SK-N-SH (cell line): ENCODE measurements around the gene ATP7B. TPM values are rescaled to one million over a fixed set of nuclear protein-coding genes. Genes with fewer than 3 reads are reported as not detected.

Experiments used
- CTCF ChIA-PET: fragments of 300-600, 350-600 bp; formaldehyde crosslinking; extraction: SDS; loops from one replicate; lab custom pipeline; 2021; lab: Yijun Ruan, JAX
- POLR2A ChIA-PET: fragments of 350-600 bp; sonication (Branson Sonifier 250); formaldehyde crosslinking; extraction: SDS; loops from one replicate; lab custom pipeline; 2020; ENCODE audit warnings: antibody characterized with exemption, inconsistent platforms; lab: Yijun Ruan, JAX
- DNase-seq: peaks from one replicate; pipeline ENCODE4 v3.0.0; 2012
- H2AFZ ChIP-seq: fragments of 200-600 bp; sonication (generic); 2 replicates; pipeline ENCODE4 v1.8.1; 2016; ENCODE audit warnings: antibody characterized with exemption, mild to moderate bottlenecking, low read depth
- H3F3A ChIP-seq: fragments of 200-600 bp; sonication (generic); replicated peaks from 2 replicates; pipeline ENCODE3; 2016; ENCODE audit warnings: antibody characterized with exemption, mild to moderate bottlenecking; ENCODE audit not compliant: insufficient read depth
- H3K27ac ChIP-seq, 2 experiments: fragments of 200-500 bp in 1 of 2; fragments of 200-600 bp in 1 of 2; sonication (Bioruptor generic) in 1 of 2; sonication (generic), shearing (Covaris generic) in 1 of 2; 2 replicates each; pipeline versions ENCODE4 v1.5.1 to v1.6.1; 2014 to 2016; ENCODE audit warnings: low read depth in 2 of 2, inconsistent platforms in 1 of 2, low read length in 1 of 2, mild to moderate bottlenecking in 1 of 2, mixed read lengths in 1 of 2
- H3K27me3 ChIP-seq: fragments of 200-600 bp; sonication (generic), shearing (Covaris generic); 2 replicates; pipeline ENCODE4 v1.6.1; 2016; ENCODE audit warnings: mixed run types; ENCODE audit not compliant: insufficient read depth
- H3K36me3 ChIP-seq, 2 experiments: fragments of 200-500 bp in 1 of 2; fragments of 200-600 bp in 1 of 2; sonication (Bioruptor generic) in 1 of 2; sonication (generic) in 1 of 2; replicated peaks in 1 of 2; 2 replicates each; pipeline versions ENCODE3 to v1.5.1; 2014 to 2016; ENCODE audit warnings: low read length in 1 of 2, mild to moderate bottlenecking in 1 of 2; ENCODE audit not compliant: insufficient read depth in 2 of 2, control insufficient read depth in 1 of 2
- H3K4me1 ChIP-seq, 2 experiments: fragments of 200-500 bp in 1 of 2; fragments of 200-600 bp in 1 of 2; sonication (Bioruptor generic) in 1 of 2; sonication (generic), shearing (Covaris generic) in 1 of 2; 2 replicates each; pipeline versions ENCODE4 v1.5.1 to v1.6.1; 2014 to 2016; ENCODE audit warnings: low read depth in 1 of 2, low read length in 1 of 2, mixed run types in 1 of 2; ENCODE audit not compliant: insufficient read depth in 2 of 2, control insufficient read depth in 1 of 2
- H3K4me2 ChIP-seq: fragments of 200-600 bp; sonication (generic), shearing (Covaris generic); 2 replicates; pipeline ENCODE4 v1.6.1; 2017; ENCODE audit warnings: mixed run types
- H3K4me3 ChIP-seq, 2 experiments: fragments of 200-500 bp in 1 of 2; fragments of 200-600 bp in 1 of 2; sonication (Bioruptor generic) in 1 of 2; sonication (generic), shearing (Covaris generic) in 1 of 2; 2 replicates each; pipeline versions ENCODE4 v1.5.1 to v1.8.1; 2014 to 2016; ENCODE audit warnings: low read depth in 2 of 2, inconsistent platforms in 1 of 2, low read length in 1 of 2, mild to moderate bottlenecking in 1 of 2, mixed read lengths in 1 of 2, moderate library complexity in 1 of 2
- H3K79me2 ChIP-seq: fragments of 200-600 bp; sonication (generic); 2 replicates; pipeline ENCODE4 v1.8.1; 2017; ENCODE audit warnings: mild to moderate bottlenecking; ENCODE audit not compliant: insufficient read depth
- H3K9ac ChIP-seq: fragments of 200-600 bp; sonication (generic); 2 replicates; pipeline ENCODE4 v1.6.1; 2017; ENCODE audit warnings: mixed run types
- H3K9me2 ChIP-seq: fragments of 200-600 bp; sonication (generic); 2 replicates; pipeline ENCODE4 v1.6.1; 2017; ENCODE audit warnings: mixed run types
- H3K9me3 ChIP-seq: fragments of 200-600 bp; sonication (generic); 2 replicates; pipeline ENCODE4 v1.6.1; 2017; ENCODE audit warnings: mixed run types, mild to moderate bottlenecking, moderate library complexity
- H4K20me1 ChIP-seq: fragments of 200-600 bp; sonication (generic); 2 replicates; pipeline ENCODE4 v1.6.1; 2017; ENCODE audit warnings: mild to moderate bottlenecking, mixed run types; ENCODE audit not compliant: insufficient read depth
- CHD2 ChIP-seq: fragments of 150-350 bp; IDR thresholded peaks from 2 replicates; pipeline ENCODE4 v1.6.1; 2018; ENCODE audit warnings: low read length; ENCODE audit not compliant: partially characterized antibody
- EP300 ChIP-seq, 2 experiments: IDR thresholded peaks; 2 replicates each; pipeline versions ENCODE4 v1.4.0 to v1.6.1; 2012; ENCODE audit warnings: borderline replicate concordance in 1 of 2, low read depth in 1 of 2, low read length in 1 of 2
- EZH2phosphoT487 ChIP-seq: fragments of 200-600 bp; sonication (generic); IDR thresholded peaks from 2 replicates; pipeline ENCODE4 v1.6.1; 2017; ENCODE audit warnings: low read depth, mixed run types, mild to moderate bottlenecking, antibody characterized with exemption, moderate library complexity, borderline replicate concordance
- GABPA ChIP-seq: IDR thresholded peaks from 2 replicates; pipeline ENCODE4 v1.4.0; 2012; ENCODE audit warnings: low read depth, mild to moderate bottlenecking
- GATA2 ChIP-seq: sonication (generic); formaldehyde crosslinking; IDR thresholded peaks from 2 replicates; pipeline ENCODE4 v1.5.0; 2020; ENCODE audit warnings: mild to moderate bottlenecking, missing genetic modification reagents
- JUND ChIP-seq: IDR thresholded peaks from 2 replicates; pipeline ENCODE4 v1.4.0; 2012
- MXI1 ChIP-seq: IDR thresholded peaks from 2 replicates; pipeline ENCODE4 v1.6.1; 2012; ENCODE audit warnings: mild to moderate bottlenecking, low read depth, low read length, improper control_type of control experiment
- NRF1 ChIP-seq: IDR thresholded peaks from 2 replicates; pipeline ENCODE4 v1.6.1; 2012; ENCODE audit warnings: low read depth, mild to moderate bottlenecking, low read length
- RFX5 ChIP-seq: IDR thresholded peaks from 2 replicates; pipeline ENCODE4 v1.6.1; 2012; ENCODE audit warnings: mild to moderate bottlenecking, improper control_type of control experiment, low read length
- RXRA ChIP-seq: IDR thresholded peaks from 2 replicates; pipeline ENCODE4 v1.4.0; 2012; ENCODE audit warnings: low read depth, mild to moderate bottlenecking, borderline replicate concordance
- SMC3 ChIP-seq: IDR thresholded peaks from 2 replicates; pipeline ENCODE4 v1.6.1; 2012; ENCODE audit warnings: low read depth, low read length, improper control_type of control experiment
- TAF1 ChIP-seq: IDR thresholded peaks from 2 replicates; pipeline ENCODE4 v1.6.1; 2012; ENCODE audit warnings: low read depth, mild to moderate bottlenecking, low read length, moderate library complexity, borderline replicate concordance
- TCF12 ChIP-seq: IDR thresholded peaks from 2 replicates; pipeline ENCODE4 v1.4.0; 2012
- TEAD4 ChIP-seq: IDR thresholded peaks from 2 replicates; pipeline ENCODE4 v1.4.0; 2012; ENCODE audit warnings: mild to moderate bottlenecking, borderline replicate concordance; ENCODE audit not compliant: insufficient read depth
- USF1 ChIP-seq: IDR thresholded peaks from 2 replicates; pipeline ENCODE4 v1.4.0; 2012; ENCODE audit warnings: low read depth, borderline replicate concordance
- WGBS: methylation state at CpG from one replicate; pipeline ENCODE4 v1.1.6; 2017; ENCODE audit warnings: low lambda C conversion rate; 5-methylcytosine and 5-hydroxymethylcytosine counted together
- polyA plus RNA-seq, 3 experiments: library from polyadenylated mRNA; depleted of rRNA; stranded (reverse); fragments of >200 nt; gene quantifications; 2 replicates each; pipeline ENCODE4 v1.2.3, GENCODE V29; 2012
- TF ChIP-seq, protein P1 (sequence below): fragments of 150-350 bp; IDR thresholded peaks from 2 replicates; pipeline ENCODE4 v1.6.1; 2016; ENCODE audit warnings: mild to moderate bottlenecking, low read depth, low read length
- TF ChIP-seq, protein P2 (sequence below): IDR thresholded peaks from 2 replicates; pipeline ENCODE4 v1.4.0; 2012; ENCODE audit warnings: low read depth
- TF ChIP-seq, protein P3 (sequence below): IDR thresholded peaks from 2 replicates; pipeline ENCODE4 v1.4.0; 2012; ENCODE audit warnings: low read depth, borderline replicate concordance

ATP7B gene
- polyA plus RNA-seq, 1 of the 3 experiments (the other 2 are of a cell fraction) = 4.4 TPM

DNA sequence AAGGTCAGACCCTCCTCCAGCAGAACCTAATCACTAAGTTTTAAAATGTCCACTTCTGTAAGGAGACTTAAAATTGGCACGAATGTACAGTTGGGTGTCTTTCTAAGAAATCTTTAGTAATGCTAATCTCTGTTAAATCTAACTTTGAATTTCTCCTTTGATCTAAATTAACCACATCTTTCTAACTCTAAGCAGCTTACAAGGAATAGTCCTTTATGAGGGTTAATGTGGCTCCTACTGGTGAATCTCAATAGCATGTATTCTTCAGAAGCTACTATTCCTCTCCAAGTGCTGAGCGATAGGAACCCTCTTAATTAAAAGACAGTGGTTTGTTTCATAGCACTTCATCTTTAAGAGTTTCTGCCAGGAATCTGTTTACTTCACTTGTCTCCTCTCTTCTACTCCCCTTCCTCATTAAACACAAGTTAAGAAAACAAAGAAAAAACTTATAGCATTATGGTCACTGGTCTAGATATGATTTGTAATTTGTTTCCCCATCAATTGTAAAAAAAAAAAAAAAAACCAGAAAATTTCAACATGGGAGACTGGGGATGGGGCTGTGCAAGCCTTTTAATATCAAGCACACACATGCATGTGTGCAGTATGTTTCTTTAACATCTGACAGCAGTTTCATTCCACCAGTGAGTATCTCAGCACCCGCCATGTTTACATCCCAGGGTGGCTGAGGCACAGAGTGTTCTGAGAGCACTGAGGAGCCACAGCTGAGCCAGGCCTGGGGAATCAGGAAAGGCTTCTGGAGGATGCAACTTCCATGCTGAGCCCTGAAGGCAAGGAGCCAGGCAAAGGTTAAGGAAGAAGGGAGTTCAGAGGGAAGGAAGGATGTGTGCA, 57.7 kb downstream of the ATP7B start:
- Histone ChIP-seq H3K4me3 (no peak overlapping the region), H2AFZ (no peak overlapping the region), H3K27me3 (no peaks in the 10 kb centered on the region), H3K27ac (no peak overlapping the region), H3K9ac (no peak overlapping the region)
- 70% methylated on average over 3 of the region's 3 CpGs for WGBS
- DNase-seq = no peak
- POLR2A ChIA-PET = no interaction called here
- TF ChIP-seq RXRA (no peak), USF1 (no peak), SMC3 (no peak), EP300 (IDR thresholded peaks at IDR 0.05; ENCODE audit: borderline replicate concordance in 1 of 2, low read depth in 1 of 2, low read length in 1 of 2) (no peak), JUND (no peak), CHD2 (no peak), TEAD4 (no peak), GATA2 (no peak), TCF12 (no peak)
- TF ChIP-seq, protein P1, sequence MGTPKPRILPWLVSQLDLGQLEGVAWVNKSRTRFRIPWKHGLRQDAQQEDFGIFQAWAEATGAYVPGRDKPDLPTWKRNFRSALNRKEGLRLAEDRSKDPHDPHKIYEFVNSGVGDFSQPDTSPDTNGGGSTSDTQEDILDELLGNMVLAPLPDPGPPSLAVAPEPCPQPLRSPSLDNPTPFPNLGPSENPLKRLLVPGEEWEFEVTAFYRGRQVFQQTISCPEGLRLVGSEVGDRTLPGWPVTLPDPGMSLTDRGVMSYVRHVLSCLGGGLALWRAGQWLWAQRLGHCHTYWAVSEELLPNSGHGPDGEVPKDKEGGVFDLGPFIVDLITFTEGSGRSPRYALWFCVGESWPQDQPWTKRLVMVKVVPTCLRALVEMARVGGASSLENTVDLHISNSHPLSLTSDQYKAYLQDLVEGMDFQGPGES = no peak
- TF ChIP-seq, all 33 proteins: peak for 0
- no peaks in the 10 kb centered on the region for H4K20me1 ChIP-seq
- no peaks in the 10 kb centered on the region for H3K36me3 ChIP-seq
- no peaks in the 10 kb centered on the region for H3K9me3 ChIP-seq
- H3F3A ChIP-seq = no peaks in the 10 kb centered on the region
- CTCF ChIA-PET = interaction anchor here (0.6 kb wide), 1 partner anchor 13 kb away, joined by 3 read pairs; no protein-coding TSS in a partner anchor
- H3K4me2 ChIP-seq = no peak overlapping the region
- H3K4me1 ChIP-seq = no peaks in the 10 kb centered on the region
- no peaks in the 10 kb centered on the region for H3K79me2 ChIP-seq
- no peaks in the 10 kb centered on the region for H3K9me2 ChIP-seq

DNA sequence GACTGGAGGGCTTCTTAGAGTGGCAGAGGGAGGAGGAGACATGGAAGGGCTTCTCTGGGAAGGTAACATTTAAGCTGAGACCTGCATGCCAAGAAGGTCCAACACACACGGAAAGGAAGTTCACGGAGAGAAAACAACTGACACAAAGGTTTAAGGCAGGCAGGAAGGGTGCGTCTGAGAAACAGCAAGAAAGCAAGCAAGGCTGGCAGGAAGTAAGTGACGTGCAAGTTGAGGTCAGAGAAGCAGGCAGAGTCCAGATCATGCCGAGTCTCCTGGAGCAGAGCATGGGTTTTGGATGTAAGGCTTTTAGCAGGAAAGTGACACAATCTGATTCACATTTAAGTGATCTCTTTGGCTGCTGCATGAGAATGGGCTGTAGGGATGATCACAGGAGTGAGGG, 60.5 kb downstream of the ATP7B start:
- ChIA-PET CTCF (interaction anchor here (1.2 to 1.4 kb wide), 2 partner anchors 9 to 177 kb away, joined by 4 read pairs; no protein-coding TSS in a partner anchor), POLR2A (no interaction called here)
- no peaks in the 10 kb centered on the region for H3F3A ChIP-seq
- no peak overlapping the region for H3K27ac ChIP-seq
- no peak overlapping the region for H3K9ac ChIP-seq
- H3K4me1 ChIP-seq = no peaks in the 10 kb centered on the region
- H3K9me3 ChIP-seq = no peaks in the 10 kb centered on the region
- no peaks in the 10 kb centered on the region for H3K36me3 ChIP-seq
- H3K9me2 ChIP-seq = no peaks in the 10 kb centered on the region
- H3K4me2 ChIP-seq = no peak overlapping the region
- no peak for TF ChIP-seq TAF1
- no peak for TF ChIP-seq RXRA
- no peak for TF ChIP-seq USF1
- TF ChIP-seq, protein P2, sequence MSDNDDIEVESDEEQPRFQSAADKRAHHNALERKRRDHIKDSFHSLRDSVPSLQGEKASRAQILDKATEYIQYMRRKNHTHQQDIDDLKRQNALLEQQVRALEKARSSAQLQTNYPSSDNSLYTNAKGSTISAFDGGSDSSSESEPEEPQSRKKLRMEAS = no peak
- TF ChIP-seq, protein P1 = no peak
- no peak for TF ChIP-seq NRF1
- no peak for TF ChIP-seq EZH2phosphoT487
- TF ChIP-seq EP300 (IDR thresholded peaks at IDR 0.05; ENCODE audit: borderline replicate concordance in 1 of 2, low read depth in 1 of 2, low read length in 1 of 2) = no peak
- no peak for TF ChIP-seq MXI1
- TF ChIP-seq, protein P3, sequence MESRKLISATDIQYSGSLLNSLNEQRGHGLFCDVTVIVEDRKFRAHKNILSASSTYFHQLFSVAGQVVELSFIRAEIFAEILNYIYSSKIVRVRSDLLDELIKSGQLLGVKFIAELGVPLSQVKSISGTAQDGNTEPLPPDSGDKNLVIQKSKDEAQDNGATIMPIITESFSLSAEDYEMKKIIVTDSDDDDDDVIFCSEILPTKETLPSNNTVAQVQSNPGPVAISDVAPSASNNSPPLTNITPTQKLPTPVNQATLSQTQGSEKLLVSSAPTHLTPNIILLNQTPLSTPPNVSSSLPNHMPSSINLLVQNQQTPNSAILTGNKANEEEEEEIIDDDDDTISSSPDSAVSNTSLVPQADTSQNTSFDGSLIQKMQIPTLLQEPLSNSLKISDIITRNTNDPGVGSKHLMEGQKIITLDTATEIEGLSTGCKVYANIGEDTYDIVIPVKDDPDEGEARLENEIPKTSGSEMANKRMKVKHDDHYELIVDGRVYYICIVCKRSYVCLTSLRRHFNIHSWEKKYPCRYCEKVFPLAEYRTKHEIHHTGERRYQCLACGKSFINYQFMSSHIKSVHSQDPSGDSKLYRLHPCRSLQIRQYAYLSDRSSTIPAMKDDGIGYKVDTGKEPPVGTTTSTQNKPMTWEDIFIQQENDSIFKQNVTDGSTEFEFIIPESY = no peak
- no peak for TF ChIP-seq GABPA
- TF ChIP-seq RFX5 = no peak
- no peak for DNase-seq
- no peaks in the 10 kb centered on the region for H3K27me3 ChIP-seq
- no peak overlapping the region for H2AFZ ChIP-seq
- H3K79me2 ChIP-seq = no peaks in the 10 kb centered on the region
- H3K4me3 ChIP-seq = no peak overlapping the region
- no peaks in the 10 kb centered on the region for H4K20me1 ChIP-seq
- 84% methylated on average over 5 of the region's 5 CpGs for WGBS
